ENCODE data around the gene TMEM218. TPM values are rescaled to one million over a fixed set of nuclear protein-coding genes. Genes with fewer than 3 reads are reported as not detected.

TMEM218 gene
- total and polyA plus RNA-seq, 2 of the 8 experiments (the other 6 are each of a cell fraction or from before 2014, with no cell fraction given) = 17.0 to 33.5 TPM

DNA sequence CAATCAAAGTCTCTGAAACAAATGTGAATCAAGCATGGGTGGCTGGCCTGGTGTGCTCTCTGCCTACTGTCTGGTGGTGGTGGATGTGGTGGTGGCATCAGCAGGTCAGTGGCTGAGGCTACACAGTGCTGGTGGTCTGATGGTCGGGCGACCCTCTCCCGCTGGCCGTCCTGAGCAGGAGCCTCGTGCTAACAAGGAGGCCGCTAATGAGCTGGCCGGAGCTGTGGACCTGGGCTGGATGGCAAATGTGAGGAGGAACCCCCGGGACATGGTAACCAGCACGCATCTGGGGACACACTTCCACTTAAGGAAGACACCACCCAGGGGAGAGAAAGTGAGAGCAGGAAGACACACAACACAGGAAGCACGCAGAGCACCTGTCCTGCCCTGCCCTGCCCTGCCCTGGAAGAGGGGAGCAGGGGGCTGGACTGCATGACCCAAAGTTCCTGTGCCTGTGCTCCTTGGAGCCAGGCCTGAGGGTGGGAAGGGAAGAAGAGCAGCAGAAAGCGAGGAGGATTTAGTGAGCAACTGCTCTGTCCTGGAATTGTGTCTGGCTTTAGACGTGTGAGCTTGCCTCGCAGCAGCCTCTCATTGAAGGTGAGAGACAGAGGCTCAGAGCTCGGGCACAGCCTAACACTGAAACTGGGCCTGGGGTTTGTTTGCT, 24.7 kb downstream of the TMEM218 start:
- Histone ChIP-seq H4K8ac (ENCODE audit: extremely low read depth, insufficient read depth, low read length) (no peak overlapping the region; the same call in 1 of the 2 replicates), H4K5ac (ENCODE audit: insufficient read length, low read depth, low read length) (no peak overlapping the region), H4K20me1 (replicated peaks in 1 of 2; ENCODE audit: control insufficient read depth in 1 of 2, insufficient read depth in 2 of 2, low read length in 2 of 2) (no peaks in the 10 kb centered on the region), H3K4me2 (ENCODE audit: insufficient read depth in 1 of 2, low read depth in 2 of 2, low read length in 2 of 2) (no peak overlapping the region), H2AK5ac (ENCODE audit: low read depth, low read length) (no peak overlapping the region), H3K18ac (ENCODE audit: extremely low read depth, low read length) (no peak overlapping the region), H3K36me3 (ENCODE audit: control insufficient read depth in 2 of 4, insufficient read depth in 4 of 4, low read length in 3 of 4) (no peaks in the 10 kb centered on the region), H3K27me3 (replicated peaks in 1 of 4; ENCODE audit: control insufficient read depth in 3 of 4, extremely low read depth in 1 of 4, insufficient read depth in 3 of 4, low read length in 3 of 4) (no peaks in the 10 kb centered on the region), H3K79me1 (ENCODE audit: low read depth, low read length) (no peaks in the 10 kb centered on the region), H3K56ac (replicated peaks; ENCODE audit: insufficient read length, low read depth, low read length) (no peak overlapping the region), H3K14ac (ENCODE audit: insufficient read length) (no peak overlapping the region), H3K4me1 (replicated peaks in 1 of 4; ENCODE audit: control insufficient read depth in 3 of 4, insufficient read depth in 4 of 4, low read length in 3 of 4) (peaks cover 0 to 3% (median 1%) of the 10 kb centered on the region in 4 experiments; a peak in 4 of 7 replicates), H3K9me3 (ENCODE audit: insufficient read depth in 2 of 2, low read depth in 1 of 2, low read length in 1 of 2) (no peaks in the 10 kb centered on the region), H2BK5ac (ENCODE audit: low read depth, low read length) (no peak overlapping the region), H3K23me2 (ENCODE audit: low read depth, low read length) (no peaks in the 10 kb centered on the region), H4K91ac (replicated peaks; ENCODE audit: insufficient read length, low read length) (no peak overlapping the region), H2BK20ac (ENCODE audit: low read length) (no peak overlapping the region), H3K23ac (ENCODE audit: insufficient read length) (no peak overlapping the region), H3K9ac (replicated peaks in 1 of 4; ENCODE audit: extremely low read depth in 1 of 4, low read depth in 3 of 4, low read length in 3 of 4) (no peak overlapping the region), H3K79me2 (ENCODE audit: control insufficient read depth in 1 of 2, insufficient read depth in 2 of 2, low read length in 2 of 2) (no peaks in the 10 kb centered on the region), H2BK15ac (ENCODE audit: low read length) (no peak overlapping the region), H3K27ac (ENCODE audit: low read depth, low read length) (no peak overlapping the region), H2AFZ (ENCODE audit: low read length) (no peak overlapping the region), H3K4me3 (ENCODE audit: extremely low read depth in 1 of 4, insufficient read depth in 2 of 4, low read depth in 3 of 4, low read length in 4 of 4) (no peak overlapping the region), H3K4ac (replicated peaks; ENCODE audit: insufficient read length, low read depth, low read length) (no peak overlapping the region), H2BK120ac (replicated peaks; ENCODE audit: low read depth, low read length) (no peak overlapping the region), H2BK12ac (ENCODE audit: low read depth, low read length) (0 out of 2 replicates have a peak overlapping the region, but pooled peaks have one; percentile 2)
- CTCF ChIA-PET (ENCODE audit: partially characterized antibody) = interaction anchor here (0.7 to 29.4 kb wide), 13 partner anchors 11 to 345 kb away, joined by 3 to 486 read pairs (median 8); partner anchors contain the start of gene TMEM218
- DNase-seq (ENCODE audit: low read depth in 1 of 2, low spot score in 2 of 2) = no peak
- WGBS, 2 experiments (ENCODE audit: extremely low coverage in 1 of 2, insufficient coverage in 1 of 2, insufficient read length in 1 of 2, insufficient replicate concordance in 2 of 2, low coverage in 1 of 2, low lambda C conversion rate in 2 of 2, missing lambda C conversion rate in 1 of 2) = 83% methylated on average over 14 of the region's 14 CpGs; no CpG with 5 or more reads in 1 of the 2 experiments
- FAIRE-seq = no peak
- POLR2A ChIA-PET (ENCODE audit: partially characterized antibody) = no interaction called here
- TF ChIP-seq KDM5A (IDR thresholded peaks at IDR 0.05; ENCODE audit: low read length) = no peak
- TF ChIP-seq RAD21 (IDR thresholded peaks at IDR 0.05 in 1 of 2, conservative IDR thresholded peaks at IDR 0.05 in 1 of 2; ENCODE audit: low read depth in 2 of 2, low read length in 2 of 2) = no peak
- no peak for TF ChIP-seq GABPA (IDR thresholded peaks at IDR 0.05; ENCODE audit: borderline replicate concordance, insufficient read depth, low read length)
- TF ChIP-seq, protein P1, sequence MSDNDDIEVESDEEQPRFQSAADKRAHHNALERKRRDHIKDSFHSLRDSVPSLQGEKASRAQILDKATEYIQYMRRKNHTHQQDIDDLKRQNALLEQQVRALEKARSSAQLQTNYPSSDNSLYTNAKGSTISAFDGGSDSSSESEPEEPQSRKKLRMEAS (IDR thresholded peaks at IDR 0.05) = no peak
- TF ChIP-seq SRF (IDR thresholded peaks at IDR 0.05; ENCODE audit: low read depth, low read length) = no peak
- no peak for TF ChIP-seq SIRT6 (IDR thresholded peaks at IDR 0.05; ENCODE audit: low read length)
- TF ChIP-seq BCL11A (IDR thresholded peaks at IDR 0.05; ENCODE audit: low read depth in 2 of 2, low read length in 2 of 2) = no peak
- no peak for TF ChIP-seq POU5F1 (IDR thresholded peaks at IDR 0.05; ENCODE audit: low read depth, low read length)
- no peak for TF ChIP-seq SIN3A (conservative IDR thresholded peaks at IDR 0.05 in 1 of 2, IDR thresholded peaks at IDR 0.05 in 1 of 2; ENCODE audit: low read depth in 1 of 2, low read length in 2 of 2)
- TF ChIP-seq SP1 (IDR thresholded peaks at IDR 0.05; ENCODE audit: low read depth, low read length) = no peak
- TF ChIP-seq TAF7 (optimal IDR thresholded peaks at IDR 0.05; ENCODE audit: borderline replicate concordance, low read depth, low read length) = no peak
- TF ChIP-seq TCF12 (IDR thresholded peaks at IDR 0.05; ENCODE audit: low read depth, low read length) = no peak
- no peak for TF ChIP-seq CBX5 (IDR thresholded peaks at IDR 0.05; ENCODE audit: low read depth, low read length)
